RPMI8226 (cell line): ENCODE data around the gene DOCK11.
A peak's percentile ranks its signal among the peaks of the same experiment; 100 is the strongest.
"Not testable (repeated sequence)": the region's sequence is repeated elsewhere in the genome, so short reads cannot be mapped to it uniquely, and the experiment has no call there.

ENCODE experiments used
- DNase-seq: peaks from one replicate; pipeline ENCODE4 v3.0.0-alpha.2; 2015

The DOCK11 gene

DNA sequence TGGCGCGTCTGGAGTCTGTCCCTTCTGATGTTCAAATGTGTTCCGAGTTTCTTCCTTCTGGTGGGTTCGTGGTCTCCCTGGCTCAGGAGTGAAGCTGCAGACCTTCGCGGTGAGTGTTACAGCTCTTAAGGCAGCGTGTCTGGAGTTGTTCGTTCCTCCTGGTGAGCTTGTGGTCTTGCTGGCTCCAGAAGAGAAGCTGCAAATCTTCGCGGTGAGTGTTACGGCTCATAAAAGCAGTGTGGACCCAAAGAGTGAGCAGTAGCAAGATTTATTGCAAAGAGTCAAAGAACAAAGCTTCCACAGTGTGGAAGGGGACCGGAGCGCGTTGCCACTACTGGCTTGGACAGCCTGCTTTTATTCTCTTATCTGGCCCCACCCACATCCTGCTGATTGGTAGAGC, 220.3 kb downstream of the DOCK11 start:
- DNase-seq = not testable (repeated sequence)

DNA sequence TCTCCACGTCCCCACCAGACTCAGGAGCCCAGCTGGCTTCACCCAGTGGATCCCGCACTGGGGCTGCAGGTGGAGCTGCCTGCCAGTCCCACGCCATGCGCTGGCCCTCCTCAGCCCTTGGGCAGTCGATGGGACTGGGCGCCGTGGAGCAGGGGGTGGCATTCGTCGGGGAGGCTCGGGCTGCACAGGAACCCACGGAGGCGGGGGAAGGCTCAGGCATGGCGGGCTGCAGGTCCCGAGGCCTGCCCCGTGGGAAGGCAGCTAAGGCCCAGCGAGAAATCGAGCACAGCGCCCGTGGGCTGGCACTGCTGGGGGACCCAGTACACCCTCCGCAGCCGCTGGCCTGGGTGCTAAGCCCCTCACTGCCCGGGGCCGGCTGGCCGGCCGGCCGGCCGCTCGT, 221.2 kb downstream of the DOCK11 start:
- not testable (repeated sequence) for DNase-seq

DNA sequence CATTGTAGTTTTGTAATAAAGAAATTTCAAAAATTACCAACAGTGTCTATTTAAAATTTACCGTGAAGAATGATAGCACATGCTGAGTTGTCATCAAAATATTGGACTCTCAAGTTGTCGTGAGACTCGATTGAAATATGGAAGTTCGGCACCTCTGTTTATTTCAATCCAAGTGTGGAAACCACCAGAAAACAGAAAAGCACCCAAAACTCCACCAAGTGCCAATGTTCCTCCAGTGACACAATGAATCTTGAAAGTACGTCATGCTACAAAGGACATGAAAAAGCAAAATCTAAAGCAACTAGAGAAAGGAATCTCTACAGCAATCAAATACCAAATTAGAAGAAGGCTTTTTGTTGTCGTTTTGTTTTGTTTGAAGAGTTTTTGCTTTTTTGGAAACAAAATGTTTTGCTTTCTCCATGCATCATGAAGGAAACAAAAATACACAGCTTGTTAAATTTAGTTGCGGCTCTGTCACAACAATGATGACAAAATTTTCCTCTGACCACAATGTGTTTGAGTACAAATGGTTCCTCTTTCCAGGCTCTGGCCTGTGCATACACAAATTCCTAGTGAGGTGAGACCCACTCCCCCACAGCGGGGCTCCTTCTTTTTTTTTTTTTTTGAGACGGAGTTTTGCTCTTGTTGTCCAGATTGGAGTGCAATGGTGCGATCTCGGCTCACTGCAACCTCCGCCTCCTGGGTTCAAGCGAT, 222.2 kb downstream of the DOCK11 start:
- DNase-seq = no peak

DNA sequence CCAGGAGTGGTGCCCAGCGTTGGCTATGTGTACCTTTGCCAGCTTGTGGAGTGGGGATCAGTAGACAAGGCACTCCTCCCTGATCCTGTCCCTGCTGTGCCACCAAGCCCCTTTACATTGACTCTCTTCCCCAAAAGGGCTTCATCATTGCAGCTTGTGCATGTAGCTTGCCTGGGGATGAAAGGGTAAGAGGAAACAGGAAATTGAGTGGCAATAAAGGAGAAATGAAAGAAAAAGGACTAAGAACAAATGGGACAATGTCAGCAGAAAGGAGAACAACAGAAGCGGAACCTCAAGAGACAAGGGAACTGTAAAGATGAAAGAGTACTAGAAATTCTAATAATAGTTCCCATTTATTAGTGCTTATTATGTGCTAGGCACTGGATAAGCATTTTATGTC, 223.1 kb downstream of the DOCK11 start:
- DNase-seq = no peak

DNA sequence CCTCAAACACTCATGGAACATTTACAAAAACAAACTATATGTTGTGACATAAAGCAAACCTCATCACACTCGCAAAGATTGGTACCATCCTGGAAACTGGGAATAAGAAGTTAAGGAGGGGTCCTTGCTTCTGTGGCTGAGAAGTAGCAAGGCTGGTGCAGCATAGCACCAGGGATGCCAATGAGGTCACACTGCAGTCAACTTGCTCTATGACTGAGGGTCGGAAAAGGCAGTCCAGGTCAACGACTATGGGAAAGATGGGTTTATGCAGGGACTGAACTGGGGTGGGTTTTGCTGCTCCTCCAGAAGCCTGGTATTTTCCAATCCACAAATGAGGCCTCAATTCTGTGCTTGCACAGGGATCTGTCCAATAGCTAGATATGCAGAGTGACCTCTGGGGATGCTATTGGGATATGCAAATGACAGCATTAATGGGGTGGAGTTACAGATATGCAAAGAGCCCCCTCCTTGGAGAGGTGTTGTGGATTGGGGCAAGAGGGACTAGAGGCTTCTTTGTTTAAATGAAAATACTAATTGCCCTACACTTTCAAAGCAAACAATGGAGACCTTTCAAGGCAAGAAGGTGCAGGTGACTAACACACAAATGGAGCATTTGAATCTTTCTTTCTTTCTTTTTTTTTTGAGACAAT, 224.6 kb downstream of the DOCK11 start:
- DNase-seq = no peak

DNA sequence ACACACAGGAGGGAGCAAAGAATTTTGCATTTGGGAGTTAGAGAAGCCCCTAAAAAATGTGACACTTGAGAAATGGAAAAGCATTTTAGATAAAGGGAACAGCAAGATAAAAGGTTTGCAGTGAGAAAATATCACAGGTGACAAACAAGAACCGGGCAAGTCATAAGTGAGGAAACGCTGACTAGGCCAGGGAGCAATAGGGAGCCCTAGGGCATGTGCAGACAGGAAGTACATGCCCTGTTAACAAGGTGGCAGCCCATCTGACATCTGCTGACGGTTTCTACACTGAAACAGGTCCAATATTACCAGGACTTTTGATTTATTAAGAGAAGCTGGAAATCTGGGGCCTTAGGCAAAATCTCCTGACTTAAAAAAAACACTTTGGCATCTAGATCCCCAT, 227.8 kb downstream of the DOCK11 start:
- DNase-seq = peak; percentile 42

DNA sequence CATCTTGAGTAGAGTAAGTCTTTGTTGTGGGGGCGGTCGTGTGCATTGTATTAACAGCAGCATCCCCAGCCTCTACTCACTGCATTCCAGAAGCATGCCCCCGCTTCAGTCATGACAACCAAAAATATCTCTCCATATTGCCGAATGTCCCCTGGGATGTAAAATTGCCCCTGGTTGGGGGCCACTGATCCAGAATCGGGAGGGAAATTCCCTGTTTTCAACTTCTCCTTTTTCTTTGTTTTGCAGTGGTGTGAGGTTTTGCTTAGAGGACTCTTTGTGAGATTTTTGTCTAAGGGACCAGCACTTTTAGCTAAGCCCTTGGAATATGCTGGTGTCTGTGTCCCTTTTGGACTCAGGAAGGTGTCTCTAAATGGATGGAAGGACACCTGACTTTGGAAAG, 228.8 kb downstream of the DOCK11 start:
- no peak for DNase-seq

DNA sequence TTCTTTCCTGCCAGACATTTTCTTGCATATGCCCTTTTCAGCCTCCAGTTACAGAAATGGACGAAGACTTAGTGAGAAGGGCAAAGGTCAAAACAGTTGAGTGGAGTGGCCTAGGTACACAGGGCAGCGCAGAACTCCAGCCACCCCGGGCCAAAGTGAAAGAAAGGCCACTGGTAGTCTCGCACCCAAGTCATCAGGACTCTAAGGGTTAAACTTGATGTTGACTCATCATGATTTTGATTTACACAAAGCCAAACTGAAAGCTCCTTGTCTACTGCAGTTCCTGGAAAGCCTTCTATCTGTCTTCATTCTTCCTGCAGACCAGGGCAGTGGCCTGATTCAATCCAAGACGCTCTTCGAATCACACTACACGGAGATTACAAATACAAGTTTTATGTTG, 229.2 kb downstream of the DOCK11 start:
- DNase-seq = no peak

DNA sequence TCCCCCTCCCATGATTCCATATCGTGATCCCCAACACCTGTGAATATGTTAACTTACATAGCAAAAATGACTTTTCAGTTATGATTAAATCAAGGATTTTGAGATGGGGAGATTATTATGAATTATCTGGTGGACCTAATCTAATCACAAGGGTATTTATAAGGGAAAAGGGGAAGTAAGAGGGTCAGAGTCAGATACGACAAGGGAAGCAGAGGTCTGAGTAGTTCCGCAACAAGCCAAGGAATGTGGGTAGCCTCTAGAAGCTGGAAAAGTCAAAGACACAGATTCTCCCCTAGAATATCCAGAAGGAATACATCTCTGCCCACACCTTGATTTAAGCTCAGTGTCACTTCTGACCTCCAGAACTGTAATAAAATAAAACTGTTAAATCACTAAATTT, 230.8 kb downstream of the DOCK11 start:
- no peak for DNase-seq

DNA sequence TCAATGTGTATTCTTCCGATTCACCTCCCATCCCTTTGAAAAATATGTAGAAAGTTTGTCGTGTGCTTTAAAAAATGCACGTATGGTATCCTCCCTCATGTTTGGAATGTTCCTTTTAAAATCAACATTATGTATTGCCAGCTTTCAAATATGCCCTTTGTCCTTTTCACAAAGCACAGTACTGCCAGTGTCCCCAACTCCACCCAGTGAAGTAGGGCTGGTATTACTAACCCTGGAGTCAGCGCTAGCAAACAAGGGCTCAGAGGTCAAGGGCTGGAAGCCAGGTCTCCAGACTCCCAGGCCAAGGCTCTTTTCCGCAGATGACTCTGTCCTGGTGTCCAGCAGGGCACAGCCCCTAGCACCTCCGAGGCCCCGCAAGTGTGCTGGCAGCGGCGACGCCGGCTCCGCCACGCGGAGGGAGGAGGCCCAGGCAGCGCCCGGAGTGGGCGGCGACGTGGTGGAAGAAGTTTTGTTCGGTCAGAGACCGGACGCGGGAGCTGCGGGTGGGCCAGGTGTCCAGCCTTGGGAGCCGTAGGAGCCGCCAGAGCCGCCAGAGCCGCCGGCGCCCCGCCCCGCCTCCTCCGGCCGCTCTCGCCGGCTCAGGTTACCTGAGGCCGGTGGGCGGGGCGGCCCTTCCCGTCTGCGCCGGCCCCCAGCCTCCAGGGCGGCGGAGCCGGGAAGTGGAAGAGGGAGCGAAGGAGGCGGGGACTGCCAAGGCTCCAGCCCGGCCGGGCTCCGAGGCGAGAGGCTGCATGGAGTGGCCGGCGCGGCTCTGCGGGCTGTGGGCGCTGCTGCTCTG, 231.5 kb downstream of the DOCK11 start, which contains the start of gene IL13RA1:
Gene IL13RA1 (plus strand): TSS at position 720 of the 799 bp plus-strand sequence. CDS start 33 bp downstream, at position 753.
- DNase-seq = peak; percentile 62

DNA sequence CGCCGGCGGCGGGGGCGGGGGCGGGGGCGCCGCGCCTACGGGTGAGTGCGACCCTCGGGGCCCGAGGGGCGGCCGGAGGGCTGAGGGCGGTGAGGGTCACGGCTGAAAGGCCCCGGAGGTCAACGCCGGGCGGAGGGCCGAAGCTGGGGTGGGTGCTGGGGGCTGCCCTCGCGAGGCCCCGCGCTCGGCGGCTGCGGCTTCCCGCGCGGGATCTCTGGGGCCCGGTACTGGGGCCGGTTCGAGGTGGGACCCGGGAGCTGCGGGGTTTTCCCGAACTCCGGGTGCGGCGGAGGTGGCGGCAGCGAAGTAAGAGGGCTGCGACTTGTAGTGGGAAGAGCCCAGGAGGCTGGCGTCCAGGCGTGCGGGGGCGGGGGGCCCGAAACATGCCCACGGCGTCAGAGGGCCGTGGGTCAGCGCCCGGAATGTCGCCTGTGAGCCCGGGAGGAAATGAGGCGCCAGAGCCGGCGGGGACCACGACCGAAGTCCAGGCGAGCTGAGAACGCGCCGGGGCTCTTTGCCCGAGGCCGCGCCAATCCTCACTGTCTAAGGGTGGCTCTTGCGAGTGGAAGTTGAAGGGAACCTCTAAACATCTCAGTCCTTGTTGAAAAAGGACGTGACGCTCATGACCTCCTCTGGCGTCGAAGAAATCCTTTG, 232.2 kb downstream of the DOCK11 start:
- no peak for DNase-seq

DNA sequence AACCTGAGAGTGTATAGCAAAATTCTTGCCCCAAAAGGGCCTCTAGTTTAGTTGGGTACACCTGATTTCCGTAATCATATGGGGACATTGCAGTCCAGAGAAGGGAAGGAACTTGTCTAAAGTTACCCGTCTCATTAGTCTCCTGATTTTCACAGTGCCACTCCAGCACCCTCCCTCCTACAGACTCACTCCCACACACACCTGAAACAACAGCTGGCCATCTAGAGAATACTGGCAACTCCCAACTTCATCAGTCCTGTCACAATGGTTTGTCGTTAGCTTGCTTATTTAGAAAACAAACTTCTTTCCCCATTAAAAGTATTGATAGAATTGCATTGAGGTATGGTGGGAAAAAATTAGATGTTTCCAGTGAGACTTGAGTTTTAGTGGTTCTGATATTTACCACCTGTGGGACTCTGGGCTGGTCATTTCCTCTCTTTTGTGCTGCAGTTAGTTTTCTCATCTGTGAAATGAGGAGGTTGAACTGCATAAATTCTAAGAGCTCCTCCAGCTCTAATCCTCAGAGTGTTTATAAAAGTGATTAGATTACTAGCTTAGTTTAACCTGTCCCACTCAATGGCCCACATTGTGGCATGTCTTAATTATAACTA, 233.5 kb downstream of the DOCK11 start:
- no peak for DNase-seq

DNA sequence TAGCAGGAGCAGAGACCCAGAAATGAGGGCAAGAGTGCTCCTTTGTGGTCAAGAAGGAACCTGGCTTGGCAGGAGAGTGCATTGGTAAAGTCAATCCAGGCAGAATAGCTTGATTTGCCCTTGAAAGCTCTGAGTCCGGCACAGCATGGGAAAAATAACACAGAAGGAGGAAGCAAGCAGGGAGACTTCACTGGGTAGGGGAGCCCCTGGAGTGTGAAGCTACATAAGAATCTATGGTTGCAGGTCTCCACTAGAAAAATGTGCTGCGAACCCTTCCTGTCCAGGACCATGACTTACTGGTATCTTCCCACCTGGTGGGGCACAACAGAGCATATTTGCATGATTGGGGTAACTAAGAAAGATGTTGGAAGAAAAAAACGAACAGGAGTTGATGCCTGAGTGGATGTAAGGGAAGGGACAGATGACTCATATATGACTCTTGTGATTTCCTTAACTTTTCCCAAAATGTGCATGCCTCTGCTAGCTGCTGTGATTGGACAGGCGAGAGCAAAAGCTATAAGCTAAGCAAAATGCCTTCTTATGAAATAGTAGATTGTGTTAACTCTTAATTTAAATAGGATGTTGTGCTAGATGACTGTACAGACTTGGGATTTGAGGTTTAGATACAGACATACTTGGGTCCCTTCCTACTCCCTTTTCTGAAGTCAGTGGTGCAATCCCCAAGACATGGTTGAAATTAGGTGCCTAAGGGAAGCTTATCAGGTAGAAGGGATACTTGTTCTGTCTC, 235.1 kb downstream of the DOCK11 start:
- no peak for DNase-seq

DNA sequence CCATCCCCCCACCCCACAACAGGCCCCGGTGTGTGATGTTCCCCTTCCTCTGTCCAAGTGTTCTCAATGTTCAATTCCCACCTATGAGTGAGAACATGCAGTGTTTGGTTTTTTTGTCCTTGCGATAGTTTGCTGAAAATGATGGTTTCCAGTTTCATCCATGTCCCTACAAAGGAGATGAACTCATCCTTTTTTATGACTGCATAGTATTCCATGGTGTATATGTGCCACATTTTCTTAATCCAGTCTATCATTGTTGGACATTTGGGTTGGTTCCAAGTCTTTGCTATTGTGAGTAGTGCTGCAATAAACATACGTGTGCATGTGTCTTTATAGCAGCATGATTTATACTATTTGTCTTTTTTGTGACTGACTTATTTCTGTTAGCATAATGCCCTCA, 236.9 kb downstream of the DOCK11 start:
- DNase-seq = not testable (repeated sequence)

DNA sequence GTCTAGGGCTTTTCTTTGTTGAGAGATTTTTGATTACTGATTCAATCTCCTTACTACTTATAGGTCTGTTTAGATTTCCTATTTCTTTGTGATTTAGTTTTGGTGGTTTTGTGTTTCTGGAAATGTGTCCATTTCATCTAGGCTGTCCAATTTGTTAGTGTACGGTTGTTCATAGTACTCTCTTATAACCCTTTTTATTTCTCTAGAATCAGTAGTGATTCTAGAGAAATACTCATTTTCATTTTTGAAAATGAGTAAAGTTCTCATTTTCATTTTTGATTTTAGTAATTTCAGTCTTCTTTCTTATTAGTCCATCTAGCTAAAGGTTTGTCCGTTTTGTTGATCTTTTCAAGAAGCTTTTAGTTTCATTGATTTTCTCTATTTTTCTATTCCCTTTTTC, 239.3 kb downstream of the DOCK11 start:
- no peak for DNase-seq
